ENCODE measurements around the gene ENTR1.

GRCh38 chr9:136370037-136370436 lies 40.4 kb downstream of the ENTR1 start:
- TF ChIP-seq, protein P1, sequence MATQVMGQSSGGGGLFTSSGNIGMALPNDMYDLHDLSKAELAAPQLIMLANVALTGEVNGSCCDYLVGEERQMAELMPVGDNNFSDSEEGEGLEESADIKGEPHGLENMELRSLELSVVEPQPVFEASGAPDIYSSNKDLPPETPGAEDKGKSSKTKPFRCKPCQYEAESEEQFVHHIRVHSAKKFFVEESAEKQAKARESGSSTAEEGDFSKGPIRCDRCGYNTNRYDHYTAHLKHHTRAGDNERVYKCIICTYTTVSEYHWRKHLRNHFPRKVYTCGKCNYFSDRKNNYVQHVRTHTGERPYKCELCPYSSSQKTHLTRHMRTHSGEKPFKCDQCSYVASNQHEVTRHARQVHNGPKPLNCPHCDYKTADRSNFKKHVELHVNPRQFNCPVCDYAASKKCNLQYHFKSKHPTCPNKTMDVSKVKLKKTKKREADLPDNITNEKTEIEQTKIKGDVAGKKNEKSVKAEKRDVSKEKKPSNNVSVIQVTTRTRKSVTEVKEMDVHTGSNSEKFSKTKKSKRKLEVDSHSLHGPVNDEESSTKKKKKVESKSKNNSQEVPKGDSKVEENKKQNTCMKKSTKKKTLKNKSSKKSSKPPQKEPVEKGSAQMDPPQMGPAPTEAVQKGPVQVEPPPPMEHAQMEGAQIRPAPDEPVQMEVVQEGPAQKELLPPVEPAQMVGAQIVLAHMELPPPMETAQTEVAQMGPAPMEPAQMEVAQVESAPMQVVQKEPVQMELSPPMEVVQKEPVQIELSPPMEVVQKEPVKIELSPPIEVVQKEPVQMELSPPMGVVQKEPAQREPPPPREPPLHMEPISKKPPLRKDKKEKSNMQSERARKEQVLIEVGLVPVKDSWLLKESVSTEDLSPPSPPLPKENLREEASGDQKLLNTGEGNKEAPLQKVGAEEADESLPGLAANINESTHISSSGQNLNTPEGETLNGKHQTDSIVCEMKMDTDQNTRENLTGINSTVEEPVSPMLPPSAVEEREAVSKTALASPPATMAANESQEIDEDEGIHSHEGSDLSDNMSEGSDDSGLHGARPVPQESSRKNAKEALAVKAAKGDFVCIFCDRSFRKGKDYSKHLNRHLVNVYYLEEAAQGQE (tag by site-specific recombination; IDR thresholded peaks at IDR 0.05) = no peak
- TF ChIP-seq ZNF19 (tag by site-specific recombination; IDR thresholded peaks at IDR 0.05; ENCODE audit: low read depth) = no peak
- TF ChIP-seq, protein P2, sequence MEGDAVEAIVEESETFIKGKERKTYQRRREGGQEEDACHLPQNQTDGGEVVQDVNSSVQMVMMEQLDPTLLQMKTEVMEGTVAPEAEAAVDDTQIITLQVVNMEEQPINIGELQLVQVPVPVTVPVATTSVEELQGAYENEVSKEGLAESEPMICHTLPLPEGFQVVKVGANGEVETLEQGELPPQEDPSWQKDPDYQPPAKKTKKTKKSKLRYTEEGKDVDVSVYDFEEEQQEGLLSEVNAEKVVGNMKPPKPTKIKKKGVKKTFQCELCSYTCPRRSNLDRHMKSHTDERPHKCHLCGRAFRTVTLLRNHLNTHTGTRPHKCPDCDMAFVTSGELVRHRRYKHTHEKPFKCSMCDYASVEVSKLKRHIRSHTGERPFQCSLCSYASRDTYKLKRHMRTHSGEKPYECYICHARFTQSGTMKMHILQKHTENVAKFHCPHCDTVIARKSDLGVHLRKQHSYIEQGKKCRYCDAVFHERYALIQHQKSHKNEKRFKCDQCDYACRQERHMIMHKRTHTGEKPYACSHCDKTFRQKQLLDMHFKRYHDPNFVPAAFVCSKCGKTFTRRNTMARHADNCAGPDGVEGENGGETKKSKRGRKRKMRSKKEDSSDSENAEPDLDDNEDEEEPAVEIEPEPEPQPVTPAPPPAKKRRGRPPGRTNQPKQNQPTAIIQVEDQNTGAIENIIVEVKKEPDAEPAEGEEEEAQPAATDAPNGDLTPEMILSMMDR (tag by site-specific recombination; IDR thresholded peaks at IDR 0.05) = no peak
- no peak for TF ChIP-seq ZNF521 (tag by site-specific recombination; IDR thresholded peaks at IDR 0.05)
- no peak for TF ChIP-seq ZNF157 (tag by site-specific recombination; IDR thresholded peaks at IDR 0.05)
- no peak for TF ChIP-seq TRIM28 (IDR thresholded peaks at IDR 0.05; ENCODE audit: borderline replicate concordance, low read length)
- TF ChIP-seq ZNF133 (tag by site-specific recombination; IDR thresholded peaks at IDR 0.05) = no peak
- TF ChIP-seq, protein P3, sequence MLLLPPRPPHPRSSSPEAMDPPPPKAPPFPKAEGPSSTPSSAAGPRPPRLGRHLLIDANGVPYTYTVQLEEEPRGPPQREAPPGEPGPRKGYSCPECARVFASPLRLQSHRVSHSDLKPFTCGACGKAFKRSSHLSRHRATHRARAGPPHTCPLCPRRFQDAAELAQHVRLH (tag by site-specific recombination; IDR thresholded peaks at IDR 0.05) = no peak
- no peak for TF ChIP-seq ZBTB20 (tag by site-specific recombination; IDR thresholded peaks at IDR 0.05)
- TF ChIP-seq ZNF184 (tag by site-specific recombination; IDR thresholded peaks at IDR 0.05) = no peak
- TF ChIP-seq ZNF335 (tag by site-specific recombination; conservative IDR thresholded peaks at IDR 0.05) = no peak
- TF ChIP-seq, protein P4, sequence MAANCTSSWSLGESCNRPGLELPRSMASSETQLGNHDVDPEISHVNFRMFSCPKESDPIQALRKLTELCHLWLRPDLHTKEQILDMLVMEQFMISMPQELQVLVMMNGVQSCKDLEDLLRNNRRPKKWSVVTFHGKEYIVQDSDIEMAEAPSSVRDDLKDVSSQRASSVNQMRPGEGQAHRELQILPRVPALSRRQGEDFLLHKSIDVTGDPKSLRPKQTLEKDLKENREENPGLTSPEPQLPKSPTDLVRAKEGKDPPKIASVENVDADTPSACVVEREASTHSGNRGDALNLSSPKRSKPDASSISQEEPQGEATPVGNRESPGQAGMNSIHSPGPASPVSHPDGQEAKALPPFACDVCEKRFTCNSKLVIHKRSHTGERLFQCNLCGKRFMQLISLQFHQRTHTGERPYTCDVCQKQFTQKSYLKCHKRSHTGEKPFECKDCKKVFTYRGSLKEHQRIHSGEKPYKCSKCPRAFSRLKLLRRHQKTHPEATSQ (tag by site-specific recombination; IDR thresholded peaks at IDR 0.05) = no peak
- TF ChIP-seq ZNF280D (tag by site-specific recombination; IDR thresholded peaks at IDR 0.05) = no peak
- no peak for TF ChIP-seq ZNF394 (tag by site-specific recombination; IDR thresholded peaks at IDR 0.05; ENCODE audit: borderline replicate concordance)

Measured in HEK293 (cell line).